Activated T-cell treated with anti-CD3 and anti-CD28 coated beads for 1 hour (primary cell): ENCODE results near the gene FCRLB.
"Not testable (repeated sequence)": the region's sequence is repeated elsewhere in the genome, so short reads cannot be mapped to it uniquely, and the experiment has no call there.

Experiments
- DNase-seq: peaks from one replicate; pipeline ENCODE4 v3.0.0-alpha.2; 2020; ENCODE audit warnings: low read depth

Gene FCRLB

DNA sequence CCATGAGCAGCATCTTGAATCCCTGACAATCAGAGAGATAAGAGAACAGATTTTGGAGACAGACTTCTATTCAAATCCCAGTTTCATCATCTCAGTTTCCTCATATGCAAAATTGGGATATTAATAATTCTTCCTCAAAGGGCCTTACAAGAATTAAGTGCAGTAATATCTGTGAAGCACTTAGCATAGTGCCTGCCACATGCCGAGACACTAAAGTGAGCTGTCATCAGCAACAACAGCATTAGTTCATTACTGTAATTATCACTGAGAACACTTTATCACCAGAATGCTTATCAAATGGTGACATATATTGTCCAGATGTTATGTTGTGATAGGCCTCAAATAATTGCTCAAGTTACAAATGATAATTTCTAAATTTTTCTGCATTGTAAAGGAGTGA is 922 bp upstream of the FCRLB start:
- no peak for DNase-seq

DNA sequence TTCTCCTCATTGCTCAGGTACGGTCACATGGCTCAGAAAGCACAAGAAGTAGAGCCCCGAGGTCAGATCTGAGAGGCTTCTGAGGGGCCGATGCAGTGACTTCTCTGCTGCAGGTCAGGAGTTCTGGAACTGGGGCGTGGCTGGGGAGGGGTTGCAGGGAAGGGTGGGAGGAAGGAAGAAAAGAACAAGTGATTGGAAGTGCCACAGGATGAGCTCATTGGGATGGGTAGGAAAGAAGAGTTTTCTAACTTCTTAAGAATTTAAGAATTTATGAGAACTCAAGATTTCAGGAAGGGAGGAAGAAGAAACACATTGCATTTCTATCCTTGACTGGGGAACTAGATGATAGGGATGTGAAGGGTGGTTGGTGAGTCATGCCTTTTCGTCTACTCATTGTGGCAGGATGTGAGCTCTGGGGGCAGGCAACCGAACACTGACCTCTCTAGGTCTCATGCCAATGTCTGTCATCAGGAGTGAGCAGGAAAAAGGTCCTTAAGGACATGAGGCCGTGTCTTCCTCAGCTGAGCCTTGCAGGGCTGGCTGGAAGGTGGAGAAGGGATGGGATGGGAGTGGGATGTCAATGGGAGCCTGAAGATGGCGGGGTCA is 497 bp downstream of the FCRLB start:
- no peak for DNase-seq

DNA sequence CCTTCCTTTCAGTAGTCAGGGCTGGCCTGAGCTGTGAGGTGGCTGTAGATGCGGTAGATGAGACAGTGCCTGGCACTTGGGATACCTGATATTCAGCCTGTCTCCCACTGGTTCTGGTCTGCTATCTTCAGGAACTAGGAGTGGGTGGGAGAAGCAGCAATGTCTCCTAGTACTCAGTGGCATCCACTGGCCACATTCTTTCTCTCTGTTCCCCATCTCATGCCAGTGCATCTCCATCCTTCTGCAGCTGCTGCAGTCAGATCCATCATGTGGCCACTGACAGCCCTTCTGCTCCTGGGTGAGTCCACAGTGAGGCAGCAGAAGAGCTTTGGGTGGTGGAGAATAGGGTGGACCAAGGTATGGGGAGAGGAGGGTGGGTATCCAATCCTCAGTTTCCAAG is 1.1 kb downstream of the FCRLB start:
- no peak for DNase-seq

DNA sequence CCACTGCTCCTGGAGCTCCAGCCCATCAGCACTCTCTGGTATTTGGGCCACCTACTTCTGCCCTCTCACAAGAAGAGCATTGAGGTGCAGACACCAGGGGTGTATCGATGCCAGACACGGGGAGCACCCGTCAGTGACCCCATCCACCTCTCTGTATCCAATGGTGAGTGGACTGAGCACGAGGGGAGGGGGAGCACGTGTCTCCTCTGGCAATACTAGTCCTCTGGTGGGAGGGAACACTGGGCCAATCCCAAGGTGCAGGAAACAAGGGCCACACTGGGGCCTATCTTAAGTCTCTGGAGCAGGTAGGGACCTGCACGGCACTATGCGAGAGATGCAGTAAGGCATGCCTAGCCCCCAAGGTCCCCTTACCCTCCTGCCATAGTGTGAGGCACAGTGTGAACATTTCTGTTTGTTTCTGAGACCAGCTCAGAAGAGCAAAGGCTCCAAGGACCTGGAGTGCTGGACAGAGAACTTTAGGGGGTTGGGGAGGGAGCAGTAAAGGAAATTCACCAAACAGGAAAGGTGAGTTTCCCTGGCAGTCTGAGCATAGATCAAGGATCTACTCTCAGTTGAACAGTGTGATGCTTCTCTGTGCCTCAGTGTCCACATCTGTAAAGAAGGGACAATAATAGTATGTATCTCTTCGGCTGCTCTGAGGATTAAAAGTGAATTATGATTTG is 2.3 kb downstream of the FCRLB start:
- no peak for DNase-seq

DNA sequence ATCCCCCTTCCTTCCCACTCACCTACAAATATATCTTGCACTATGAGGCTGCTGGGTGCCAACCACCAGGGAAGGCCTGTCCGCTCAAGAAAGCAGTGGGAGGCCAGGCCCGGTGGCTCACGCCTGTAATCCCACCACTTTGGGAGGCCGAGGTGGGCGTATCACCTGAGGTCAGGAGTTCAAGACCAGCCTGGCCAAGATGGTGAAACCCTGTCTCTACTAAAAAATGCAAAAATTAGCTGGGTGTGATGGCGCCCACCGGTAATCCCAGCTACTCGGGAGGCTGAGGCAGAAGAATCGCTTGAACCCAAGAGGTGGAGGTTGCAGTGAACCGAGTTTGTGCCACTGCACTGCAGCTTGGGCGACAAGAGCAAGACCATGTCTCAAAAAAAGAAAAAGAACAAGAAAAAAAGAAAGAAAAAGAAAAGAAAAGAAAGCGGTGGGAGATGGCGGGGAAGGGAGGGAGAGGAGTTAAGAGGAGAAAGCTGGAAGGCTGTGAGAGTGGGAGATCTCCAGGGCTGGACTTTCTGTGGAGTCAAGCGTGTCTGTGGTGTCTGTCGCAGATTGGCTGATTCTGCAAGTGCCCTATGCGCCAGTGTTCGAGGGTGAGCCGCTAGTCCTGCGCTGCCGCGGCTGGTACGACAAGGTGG is 4.0 kb downstream of the FCRLB start:
- DNase-seq: not testable (repeated sequence)

DNA sequence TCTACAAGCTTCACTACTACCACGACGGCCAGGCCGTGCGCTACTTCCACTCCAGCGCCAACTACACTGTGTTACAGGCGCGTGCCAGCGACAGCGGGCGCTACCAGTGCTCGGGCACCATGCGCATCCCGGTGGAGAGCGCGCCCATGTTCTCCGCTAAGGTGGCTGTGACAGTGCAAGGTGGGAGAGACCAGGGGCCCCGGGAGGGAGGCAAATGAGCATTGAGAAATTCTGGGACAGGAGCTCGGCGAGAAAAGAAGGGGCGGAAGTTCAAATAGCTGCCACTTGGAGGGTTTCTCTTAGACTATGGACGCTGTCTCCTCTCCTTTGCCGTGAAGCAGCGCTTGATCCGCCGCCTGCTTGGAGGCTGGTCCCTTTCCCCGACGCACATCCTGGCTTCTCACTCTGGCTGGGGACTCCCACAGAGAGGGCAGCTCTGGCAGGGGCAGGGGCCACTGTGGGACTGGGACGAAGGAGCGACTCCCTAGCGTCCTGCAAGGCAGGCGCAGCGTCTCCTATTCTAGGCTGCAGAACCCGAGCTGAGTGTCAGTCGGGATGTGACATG is 4.6 kb downstream of the FCRLB start:
- peak; percentile 14 for DNase-seq

DNA sequence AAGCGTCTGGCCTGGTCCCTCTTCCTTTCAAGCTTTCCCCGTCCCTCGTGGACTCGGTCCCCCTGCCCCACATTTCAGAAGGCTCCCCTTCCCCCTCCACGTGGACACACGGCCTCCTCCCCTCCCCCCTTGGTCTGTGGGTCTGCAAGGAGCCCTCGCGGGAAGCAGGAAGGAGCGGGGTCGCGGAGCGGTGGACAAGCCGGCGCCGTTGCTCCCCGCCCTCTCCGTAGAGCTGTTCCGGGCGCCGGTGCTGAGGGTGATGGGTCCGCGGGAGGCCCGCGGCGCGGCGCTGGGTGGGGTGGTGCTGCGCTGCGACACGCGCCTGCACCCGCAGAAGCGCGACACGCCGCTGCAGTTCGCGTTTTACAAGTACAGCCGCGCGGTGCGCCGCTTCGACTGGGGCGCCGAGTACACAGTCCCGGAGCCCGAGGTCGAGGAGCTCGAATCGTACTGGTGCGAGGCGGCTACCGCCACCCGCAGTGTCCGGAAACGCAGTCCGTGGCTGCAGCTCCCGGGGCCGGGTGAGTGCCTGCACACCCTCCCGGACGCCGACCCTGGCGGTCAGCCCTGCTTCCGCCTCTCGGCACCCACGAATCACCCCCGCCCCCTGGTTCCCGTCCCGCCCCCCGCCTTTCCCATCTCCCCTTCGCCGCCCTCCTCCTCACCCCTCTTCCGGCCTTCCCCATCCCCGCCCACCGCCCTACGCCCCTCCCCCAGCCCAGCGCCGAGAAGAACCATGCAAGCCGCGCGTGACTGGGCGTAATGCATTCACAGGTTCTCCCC is 5.3 kb downstream of the FCRLB start:
- peak; percentile 60 for DNase-seq

DNA sequence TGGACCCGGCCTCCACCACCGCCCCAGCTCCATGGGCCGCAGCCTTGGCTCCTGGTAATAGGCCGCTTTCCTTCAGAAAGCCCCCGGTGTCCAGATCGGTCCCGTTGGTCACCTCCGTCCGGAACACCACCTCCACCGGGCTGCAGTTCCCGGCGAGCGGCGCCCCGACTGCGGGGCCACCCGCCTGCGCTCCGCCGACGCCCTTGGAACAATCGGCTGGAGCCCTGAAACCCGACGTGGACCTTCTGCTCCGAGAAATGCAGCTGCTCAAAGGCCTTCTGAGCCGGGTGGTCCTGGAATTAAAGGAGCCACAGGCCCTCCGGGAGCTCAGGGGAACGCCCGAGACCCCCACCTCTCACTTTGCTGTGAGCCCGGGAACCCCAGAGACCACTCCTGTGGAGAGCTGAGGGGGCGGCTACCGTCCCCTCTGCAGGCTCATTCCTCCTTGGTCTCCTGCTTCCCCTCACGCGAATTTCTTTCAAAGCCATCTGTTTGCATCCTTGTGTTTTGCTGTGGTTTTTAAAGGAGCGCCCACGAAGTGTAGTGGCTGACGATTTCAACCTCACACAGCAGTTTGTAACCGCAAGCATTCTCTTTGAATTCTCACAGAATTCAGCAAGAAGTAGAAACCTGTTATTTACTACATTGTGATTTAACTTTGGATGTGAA is 6.0 kb downstream of the FCRLB start:
- no peak for DNase-seq

DNA sequence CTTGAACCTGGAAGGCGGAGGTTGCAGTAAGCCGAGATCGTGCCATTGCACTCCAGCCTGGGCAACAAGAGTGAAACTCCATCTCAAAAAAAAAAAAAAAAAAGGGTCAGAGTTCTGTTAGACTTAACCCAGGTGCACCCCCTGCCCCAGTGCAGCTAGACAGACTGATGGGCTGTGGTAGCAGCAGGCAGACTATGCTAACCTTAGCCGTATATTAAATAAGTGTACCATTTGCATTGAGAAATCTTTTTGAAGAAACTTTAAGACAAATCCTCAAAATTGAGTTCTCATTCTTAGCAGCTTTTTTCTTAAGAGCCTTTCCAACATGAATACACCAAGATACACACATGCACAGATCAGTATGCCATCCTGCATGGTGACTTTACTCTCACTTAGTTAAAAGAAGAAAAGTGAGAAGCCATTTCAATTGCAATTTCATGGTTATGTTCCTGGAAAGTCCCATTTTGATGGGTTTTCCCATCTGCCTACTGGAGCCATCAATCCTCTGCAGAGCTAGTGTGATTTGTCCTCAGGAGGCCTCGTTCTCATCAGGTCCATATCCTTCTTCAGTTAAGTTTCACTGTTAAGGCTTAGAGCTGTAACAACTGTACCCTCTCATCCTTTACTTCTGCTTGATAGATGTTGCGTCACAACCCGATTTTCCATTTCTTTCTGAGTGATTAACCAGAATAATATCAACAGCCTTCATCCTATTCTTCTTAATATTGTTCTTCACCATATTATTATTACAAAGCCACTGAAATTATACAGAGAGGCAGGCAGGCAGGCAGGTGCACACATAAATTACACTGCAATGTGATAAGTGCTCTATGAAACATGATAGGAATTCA is 7.3 kb downstream of the FCRLB start:
- no peak for DNase-seq

DNA sequence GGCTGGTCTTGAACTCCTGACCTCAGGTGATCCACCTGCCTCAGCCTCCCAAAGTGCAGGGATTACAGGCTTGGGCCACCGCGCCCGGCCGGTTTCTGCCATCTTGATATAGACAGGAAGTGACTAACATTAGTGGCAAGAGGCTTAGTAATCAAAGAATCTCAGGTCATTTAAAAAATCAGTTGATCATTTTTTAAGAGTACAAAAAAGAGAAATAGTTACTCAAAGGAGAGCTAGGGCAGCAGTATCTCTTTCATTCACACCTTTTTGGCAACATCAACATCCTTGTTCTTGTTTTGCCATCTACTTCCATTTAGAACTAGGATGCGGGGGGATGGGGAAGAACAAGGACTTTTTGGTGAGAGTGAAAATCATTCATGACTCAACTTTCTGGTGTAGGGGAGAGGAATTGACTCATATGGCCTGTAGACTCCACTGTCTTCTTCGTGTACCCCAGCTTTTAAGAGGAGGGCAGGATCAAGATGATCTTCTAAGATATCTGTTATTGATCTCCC is 8.8 kb downstream of the FCRLB start:
- no peak for DNase-seq

DNA sequence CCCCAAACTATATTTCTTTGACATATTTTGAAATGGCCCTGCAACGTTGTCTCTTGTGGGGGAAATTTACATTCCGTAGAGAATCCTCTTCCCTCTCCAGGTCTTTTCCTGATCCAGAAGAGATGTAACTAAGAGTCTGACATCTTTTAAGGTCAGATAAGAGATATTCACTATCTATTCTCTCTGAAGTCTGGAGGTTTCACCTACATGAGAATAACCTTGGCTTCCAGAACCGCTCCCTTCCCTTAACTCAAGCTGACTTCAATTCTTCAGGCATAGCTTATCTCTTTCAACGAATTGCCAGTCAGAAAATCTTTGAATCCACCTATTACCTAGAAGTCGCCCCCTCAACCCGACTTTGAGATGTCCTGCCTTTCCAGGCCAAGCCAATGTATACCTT is 9.9 kb downstream of the FCRLB start:
- no peak for DNase-seq

DNA sequence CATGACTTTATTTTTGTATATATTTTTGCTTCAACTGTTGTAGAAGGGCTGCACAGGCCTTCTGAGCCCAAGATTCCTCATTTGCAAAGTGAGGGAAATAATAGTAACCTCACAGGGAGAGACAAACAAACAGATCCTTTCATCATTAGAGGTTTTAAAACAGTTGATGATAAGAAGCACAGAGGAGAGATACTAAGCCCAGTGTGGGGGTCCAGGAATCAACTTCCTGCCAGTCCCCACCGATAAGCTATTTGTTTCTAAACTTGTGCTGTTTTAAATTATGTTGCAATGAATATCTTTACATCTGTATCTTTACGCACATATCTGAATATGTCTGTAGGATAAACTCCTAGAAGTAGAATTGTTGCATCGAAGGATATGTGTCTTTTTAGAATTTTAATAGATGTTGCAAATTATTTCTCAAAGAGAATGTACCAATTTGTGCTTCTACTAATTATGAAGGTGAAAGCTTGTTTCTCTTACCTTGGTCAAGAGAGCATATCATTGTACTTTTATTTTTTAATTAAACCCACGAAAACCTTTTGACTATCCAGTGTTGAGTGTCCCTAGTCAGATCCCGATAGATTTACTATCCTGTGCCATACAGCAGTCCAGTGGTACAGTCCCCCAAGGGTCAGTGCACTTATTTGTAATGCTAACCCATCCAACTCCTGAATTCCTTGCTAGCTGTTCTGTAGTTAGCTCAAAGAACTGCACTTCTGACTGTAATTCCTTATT is 10.8 kb downstream of the FCRLB start:
- DNase-seq: no peak

DNA sequence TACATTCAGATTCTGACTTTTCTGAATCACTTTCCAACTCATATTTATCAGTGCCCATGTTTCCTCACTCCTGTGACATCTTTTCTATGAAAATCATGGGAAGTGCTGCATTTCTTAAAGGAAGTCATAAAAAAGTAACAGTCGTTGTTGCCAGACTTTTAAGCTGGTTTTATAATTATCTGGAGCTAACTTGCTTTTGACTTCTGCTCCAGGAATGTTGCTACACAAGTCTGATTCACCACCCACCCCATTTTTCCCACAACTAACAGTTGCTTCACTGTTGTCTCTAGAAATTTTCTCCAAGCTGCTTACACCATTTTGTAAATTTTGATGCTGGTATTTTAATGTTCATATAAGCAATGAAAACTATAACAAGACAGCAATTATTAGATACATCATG is 12.2 kb downstream of the FCRLB start:
- DNase-seq: no peak

DNA sequence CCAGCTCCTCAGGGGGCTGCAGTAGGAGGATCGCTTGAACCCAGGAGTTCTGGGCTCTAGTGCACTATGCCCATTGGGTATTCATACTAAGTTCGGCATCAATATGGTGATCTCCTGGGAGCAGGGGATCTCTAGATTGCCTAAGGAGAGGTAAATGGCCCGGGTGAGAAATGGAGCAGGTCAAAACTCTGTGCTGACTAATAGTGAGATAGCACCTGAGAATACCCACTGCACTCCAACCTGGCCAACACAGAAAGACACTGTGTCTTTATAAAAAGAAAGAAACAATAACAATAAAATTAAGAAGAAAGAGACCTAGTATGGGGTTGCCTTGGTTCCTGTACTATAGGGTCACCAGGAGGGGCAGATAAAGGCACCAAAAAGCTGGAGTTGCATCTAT is 14.5 kb downstream of the FCRLB start:
- DNase-seq: no peak

DNA sequence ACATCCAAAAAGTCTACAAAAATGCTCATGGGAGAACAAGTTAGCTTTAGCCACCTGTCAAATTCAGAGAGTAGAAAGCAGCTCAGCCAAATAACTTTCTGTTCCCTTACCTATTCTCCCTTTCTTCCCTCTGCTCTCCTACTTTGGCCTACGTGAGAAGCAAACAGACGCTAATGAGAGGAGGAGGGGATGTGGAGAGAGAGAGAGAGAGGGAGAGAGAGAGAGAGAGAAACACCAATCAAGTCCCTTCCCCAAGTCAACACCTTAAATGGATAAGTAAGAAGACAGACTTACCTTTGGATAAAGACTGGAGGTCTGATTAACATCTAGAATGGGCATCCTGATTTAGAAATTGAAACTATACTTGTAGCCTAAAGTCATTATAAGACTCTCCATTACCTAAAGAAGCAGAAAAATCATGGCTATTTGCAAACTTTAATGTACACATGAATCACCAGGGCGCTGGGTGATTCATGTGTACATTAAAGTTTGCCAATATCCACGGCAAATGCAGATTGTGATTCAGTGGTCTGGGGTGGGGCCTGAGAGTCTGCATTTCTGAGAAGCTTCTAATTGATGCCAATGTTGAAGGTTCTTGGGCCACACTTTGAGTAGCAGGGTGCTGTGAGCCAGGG is 15.1 kb downstream of the FCRLB start:
- DNase-seq: no peak

DNA sequence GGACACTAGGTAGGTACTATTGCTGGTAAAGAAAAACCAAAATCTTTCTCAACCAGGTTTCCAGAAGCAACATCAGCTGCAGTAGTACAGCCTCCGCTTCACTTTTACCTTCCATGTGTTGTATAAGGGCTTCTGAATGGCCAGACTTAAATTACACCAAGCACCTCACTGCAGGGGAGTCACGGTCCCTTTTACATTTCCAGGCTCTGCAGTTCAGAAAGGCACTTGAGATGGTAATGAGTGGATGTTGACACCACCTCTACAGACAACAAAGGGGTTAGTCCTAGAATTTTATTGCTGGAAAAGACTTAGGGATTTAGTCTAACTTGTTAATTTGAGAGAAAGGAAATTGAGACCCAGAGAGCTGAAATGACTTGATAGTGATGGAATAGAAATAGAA is 16.3 kb downstream of the FCRLB start:
- DNase-seq: no peak

DNA sequence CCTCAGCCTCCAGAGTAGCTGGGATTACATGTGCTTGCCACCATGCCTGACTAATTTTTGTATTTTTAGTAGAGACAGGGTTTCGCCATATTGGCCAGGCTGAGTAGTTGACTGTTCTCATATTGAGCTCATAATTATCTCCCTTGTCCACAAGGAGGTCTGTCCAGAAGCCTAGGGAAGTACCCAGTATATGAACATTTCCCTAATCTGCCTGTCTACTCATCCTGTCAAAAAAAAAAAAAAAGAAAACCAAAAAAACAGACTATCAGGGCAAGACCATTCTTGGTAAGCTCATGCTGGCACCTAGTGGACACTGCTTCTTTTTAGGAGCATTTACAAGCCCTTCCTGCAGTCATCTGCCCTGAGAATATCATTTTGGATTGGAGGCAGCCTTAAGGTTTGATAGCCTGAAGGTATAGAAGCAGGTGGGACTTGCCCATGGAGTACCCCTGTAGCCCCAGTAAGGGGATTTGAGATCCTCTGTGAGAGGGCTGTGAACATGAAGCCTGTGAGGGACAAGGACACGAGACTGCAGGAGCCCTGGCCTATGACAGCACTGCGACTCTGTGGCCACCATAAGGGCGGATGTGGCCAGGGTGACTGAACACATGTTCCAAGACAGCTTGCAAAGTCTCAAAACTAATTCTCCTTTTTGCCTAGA is 17.4 kb downstream of the FCRLB start:
- DNase-seq: peak; percentile 22

DNA sequence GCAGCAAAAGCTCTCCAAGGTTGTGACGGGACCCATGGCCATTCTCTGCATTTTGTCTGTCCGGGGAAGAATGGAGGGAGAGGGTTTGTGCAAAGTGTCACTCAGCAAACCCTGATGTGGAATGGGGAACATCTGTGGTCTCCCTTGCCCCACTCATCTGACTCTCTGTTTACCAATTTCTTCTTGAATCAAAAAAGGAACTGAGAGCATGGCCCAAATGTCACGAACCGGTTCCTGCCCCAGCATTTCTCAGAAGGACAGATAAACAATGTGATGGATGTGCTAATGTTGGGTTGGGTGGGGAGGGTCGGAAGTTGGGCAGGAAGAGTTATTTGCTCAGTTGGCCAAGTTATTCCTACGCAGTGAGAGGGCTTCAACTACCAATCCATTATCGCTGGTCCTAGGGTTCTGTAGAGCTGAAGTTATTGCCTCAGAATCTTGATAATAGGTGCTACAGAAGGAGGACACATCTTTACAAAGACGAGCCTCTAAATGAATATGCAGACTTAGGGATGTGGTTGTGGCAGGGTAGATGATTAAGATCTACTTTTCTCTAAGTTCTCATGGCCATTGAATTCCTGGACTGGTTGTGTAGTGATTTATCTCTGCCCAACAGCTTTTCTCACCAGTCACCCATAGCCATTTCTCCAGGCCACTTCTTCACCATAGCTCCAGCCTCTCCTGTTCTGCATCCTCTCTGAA is 18.7 kb downstream of the FCRLB start:
- DNase-seq: no peak
